Transverse colon (tissue), 3 donors: Measurements from ENCODE around the gene ARMH2.

Experiments
- EP300 ChIP-seq: sonication (generic); formaldehyde crosslinking; IDR thresholded peaks from one replicate; pipeline ENCODE4 v1.6.1; 2017; ENCODE audit warnings: antibody characterized with exemption, low read depth
- TF ChIP-seq, protein P1 (sequence below), 5 experiments: fragments of 200-600 bp in 3 of 5; fragments of 450-650 bp in 2 of 5; sonication (generic) in 3 of 5; IDR thresholded peaks; 1 replicate in 2 of 5; 2 replicates in 3 of 5; pipeline ENCODE4 v1.5.1; 2016 to 2017; ENCODE audit warnings: antibody characterized with exemption in 5 of 5, inconsistent platforms in 3 of 5, mild to moderate bottlenecking in 2 of 5, moderate library complexity in 1 of 5

DNA sequence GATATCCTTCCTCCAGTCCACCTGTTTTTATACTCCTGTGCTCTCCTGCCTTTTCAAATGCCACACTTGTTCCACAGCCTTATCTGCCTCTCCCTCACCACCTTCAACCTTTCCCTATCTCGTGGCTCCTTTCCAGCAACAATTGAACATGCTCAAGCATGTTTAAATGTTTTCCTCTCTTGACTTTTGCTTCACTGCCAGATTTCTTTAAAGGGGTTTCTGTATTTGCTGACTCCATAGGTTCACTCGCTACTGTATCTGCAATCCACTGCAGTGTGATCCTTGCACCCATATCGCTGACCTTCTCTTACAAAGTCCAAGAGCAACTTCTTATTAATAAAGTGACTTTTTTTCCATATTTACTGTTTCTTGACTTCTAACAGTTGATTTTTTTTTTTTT, 35.1 kb downstream of the ARMH2 start:
- no peak for TF ChIP-seq EP300
- TF ChIP-seq, protein P1, sequence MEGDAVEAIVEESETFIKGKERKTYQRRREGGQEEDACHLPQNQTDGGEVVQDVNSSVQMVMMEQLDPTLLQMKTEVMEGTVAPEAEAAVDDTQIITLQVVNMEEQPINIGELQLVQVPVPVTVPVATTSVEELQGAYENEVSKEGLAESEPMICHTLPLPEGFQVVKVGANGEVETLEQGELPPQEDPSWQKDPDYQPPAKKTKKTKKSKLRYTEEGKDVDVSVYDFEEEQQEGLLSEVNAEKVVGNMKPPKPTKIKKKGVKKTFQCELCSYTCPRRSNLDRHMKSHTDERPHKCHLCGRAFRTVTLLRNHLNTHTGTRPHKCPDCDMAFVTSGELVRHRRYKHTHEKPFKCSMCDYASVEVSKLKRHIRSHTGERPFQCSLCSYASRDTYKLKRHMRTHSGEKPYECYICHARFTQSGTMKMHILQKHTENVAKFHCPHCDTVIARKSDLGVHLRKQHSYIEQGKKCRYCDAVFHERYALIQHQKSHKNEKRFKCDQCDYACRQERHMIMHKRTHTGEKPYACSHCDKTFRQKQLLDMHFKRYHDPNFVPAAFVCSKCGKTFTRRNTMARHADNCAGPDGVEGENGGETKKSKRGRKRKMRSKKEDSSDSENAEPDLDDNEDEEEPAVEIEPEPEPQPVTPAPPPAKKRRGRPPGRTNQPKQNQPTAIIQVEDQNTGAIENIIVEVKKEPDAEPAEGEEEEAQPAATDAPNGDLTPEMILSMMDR (IDR thresholded peaks at IDR 0.05): no peak
